GM10266 (cell line): ENCODE data around the gene PRR20G.

Experiments
- DNase-seq: peaks from one replicate; pipeline ENCODE4 v3.0.0; 2012; ENCODE audit errors: extremely low spot score
- CTCF ChIP-seq: IDR thresholded peaks from 2 replicates; pipeline ENCODE4 v1.5.1; 2012; ENCODE audit warnings: mild to moderate bottlenecking, low read depth; ENCODE audit not compliant: control insufficient read depth, insufficient read depth; ENCODE audit errors: missing control alignments

Gene PRR20G

GRCh38 chr3:127275287-127275781 lies 12.5 kb downstream of the PRR20G start:
- no peak for TF ChIP-seq CTCF
- DNase-seq = no peak

GRCh38 chr3:127274200-127274760 lies 13.6 kb downstream of the PRR20G start:
- TF ChIP-seq CTCF = no peak
- no peak for DNase-seq

- no peak for DNase-seq
- TF ChIP-seq CTCF = no peak
Measured at GRCh38 chr3:127273206-127273605, 14.6 kb downstream of the PRR20G start.

- DNase-seq = no peak
- TF ChIP-seq CTCF = no peak
Measured at GRCh38 chr3:127266186-127266585, 21.7 kb downstream of the PRR20G start.

- TF ChIP-seq CTCF = no peak
- no peak for DNase-seq
Measured at GRCh38 chr3:127265581-127265981, 22.3 kb downstream of the PRR20G start.

- no peak for TF ChIP-seq CTCF
- no peak for DNase-seq
Measured at GRCh38 chr3:127264794-127265514, 22.9 kb downstream of the PRR20G start.

- DNase-seq = no peak
- TF ChIP-seq CTCF = no peak
Measured at GRCh38 chr3:127264292-127264691, 23.6 kb downstream of the PRR20G start.
